Choroid plexus epithelial cell (primary cell): ENCODE data around the gene SDR9C7.
"Not testable (repeated sequence)": the region's sequence is repeated elsewhere in the genome, so short reads cannot be mapped to it uniquely, and the experiment has no call there.

Source experiments
- DNase-seq: peaks from one replicate; pipeline ENCODE4 v3.0.0-alpha.2; 2010; ENCODE audit warnings: low read depth
- H3K4me3 ChIP-seq: 2 replicates; pipeline ENCODE4 v1.5.1; 2011; ENCODE audit warnings: low read depth, mild to moderate bottlenecking, control low read depth, low read length, moderate library complexity
- TF ChIP-seq, protein P1 (sequence below): conservative IDR thresholded peaks from 2 replicates; pipeline ENCODE4 v1.5.1; 2011; ENCODE audit warnings: low read depth, mild to moderate bottlenecking, control low read depth, inconsistent platforms, low read length, moderate library complexity

The SDR9C7 gene

DNA sequence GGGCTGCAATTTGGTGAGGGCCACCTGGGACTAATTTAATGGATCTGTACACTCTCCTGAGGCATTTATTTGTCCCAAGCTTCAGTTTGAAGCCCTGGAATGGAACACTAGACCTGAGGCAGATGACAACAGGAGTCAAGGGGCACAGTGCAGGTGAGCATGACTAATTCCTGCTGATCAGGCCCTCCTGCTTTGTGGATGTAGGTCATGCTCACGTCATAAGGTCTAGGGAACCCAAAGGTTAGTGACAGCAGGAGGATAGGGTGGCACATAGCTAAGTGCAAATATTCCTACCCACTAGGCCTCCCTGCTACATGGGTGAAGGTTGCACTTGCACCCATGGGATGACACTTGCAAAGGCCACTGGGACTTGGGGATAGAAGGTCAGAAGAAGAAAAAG lies 30.8 kb downstream of the SDR9C7 start:
- TF ChIP-seq, protein P1, sequence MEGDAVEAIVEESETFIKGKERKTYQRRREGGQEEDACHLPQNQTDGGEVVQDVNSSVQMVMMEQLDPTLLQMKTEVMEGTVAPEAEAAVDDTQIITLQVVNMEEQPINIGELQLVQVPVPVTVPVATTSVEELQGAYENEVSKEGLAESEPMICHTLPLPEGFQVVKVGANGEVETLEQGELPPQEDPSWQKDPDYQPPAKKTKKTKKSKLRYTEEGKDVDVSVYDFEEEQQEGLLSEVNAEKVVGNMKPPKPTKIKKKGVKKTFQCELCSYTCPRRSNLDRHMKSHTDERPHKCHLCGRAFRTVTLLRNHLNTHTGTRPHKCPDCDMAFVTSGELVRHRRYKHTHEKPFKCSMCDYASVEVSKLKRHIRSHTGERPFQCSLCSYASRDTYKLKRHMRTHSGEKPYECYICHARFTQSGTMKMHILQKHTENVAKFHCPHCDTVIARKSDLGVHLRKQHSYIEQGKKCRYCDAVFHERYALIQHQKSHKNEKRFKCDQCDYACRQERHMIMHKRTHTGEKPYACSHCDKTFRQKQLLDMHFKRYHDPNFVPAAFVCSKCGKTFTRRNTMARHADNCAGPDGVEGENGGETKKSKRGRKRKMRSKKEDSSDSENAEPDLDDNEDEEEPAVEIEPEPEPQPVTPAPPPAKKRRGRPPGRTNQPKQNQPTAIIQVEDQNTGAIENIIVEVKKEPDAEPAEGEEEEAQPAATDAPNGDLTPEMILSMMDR = no peak
- no peak overlapping the region for H3K4me3 ChIP-seq
- no peak for DNase-seq

GRCh38 chr12:56901313-56901712 lies 32.9 kb downstream of the SDR9C7 start:
- H3K4me3 ChIP-seq, DNase-seq: not testable (repeated sequence)

- no peak overlapping the region for H3K4me3 ChIP-seq
- TF ChIP-seq, protein P1 = no peak
- no peak for DNase-seq
Measured at GRCh38 chr12:56900583-56900982, 33.6 kb downstream of the SDR9C7 start.

GRCh38 chr12:56898938-56899337 lies 35.3 kb downstream of the SDR9C7 start:
- TF ChIP-seq, protein P1 = no peak
- no peak overlapping the region for H3K4me3 ChIP-seq
- no peak for DNase-seq

DNA sequence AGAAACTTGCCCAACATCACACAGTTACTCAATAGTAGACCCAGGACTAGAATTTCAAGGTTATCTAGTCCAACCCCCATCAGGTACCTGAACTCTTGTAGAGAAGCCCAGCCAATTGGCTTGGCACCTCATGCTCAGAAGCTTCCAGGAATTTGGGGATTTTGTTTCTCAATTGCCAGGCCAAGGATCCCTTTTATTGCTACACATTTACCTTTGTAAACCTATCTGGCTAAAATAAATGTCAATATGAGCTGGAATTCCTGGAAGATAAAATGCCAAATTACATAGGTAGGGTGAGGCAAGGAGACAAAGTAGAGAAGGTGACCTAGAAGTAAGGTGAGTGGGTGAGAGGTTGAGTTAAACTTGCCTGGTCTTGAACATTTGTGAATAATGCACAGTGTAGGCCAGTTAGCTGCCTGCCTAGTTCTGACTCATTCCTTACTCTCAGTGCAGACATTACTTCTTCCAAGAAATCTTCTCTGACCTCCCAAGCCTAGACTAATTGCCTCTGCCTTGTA lies 36.3 kb downstream of the SDR9C7 start:
- no peak overlapping the region for H3K4me3 ChIP-seq
- DNase-seq = no peak
- TF ChIP-seq, protein P1 = no peak

GRCh38 chr12:56896082-56896481 lies 38.1 kb downstream of the SDR9C7 start:
- H3K4me3 ChIP-seq = no peak overlapping the region
- TF ChIP-seq, protein P1 = no peak
- no peak for DNase-seq

DNA sequence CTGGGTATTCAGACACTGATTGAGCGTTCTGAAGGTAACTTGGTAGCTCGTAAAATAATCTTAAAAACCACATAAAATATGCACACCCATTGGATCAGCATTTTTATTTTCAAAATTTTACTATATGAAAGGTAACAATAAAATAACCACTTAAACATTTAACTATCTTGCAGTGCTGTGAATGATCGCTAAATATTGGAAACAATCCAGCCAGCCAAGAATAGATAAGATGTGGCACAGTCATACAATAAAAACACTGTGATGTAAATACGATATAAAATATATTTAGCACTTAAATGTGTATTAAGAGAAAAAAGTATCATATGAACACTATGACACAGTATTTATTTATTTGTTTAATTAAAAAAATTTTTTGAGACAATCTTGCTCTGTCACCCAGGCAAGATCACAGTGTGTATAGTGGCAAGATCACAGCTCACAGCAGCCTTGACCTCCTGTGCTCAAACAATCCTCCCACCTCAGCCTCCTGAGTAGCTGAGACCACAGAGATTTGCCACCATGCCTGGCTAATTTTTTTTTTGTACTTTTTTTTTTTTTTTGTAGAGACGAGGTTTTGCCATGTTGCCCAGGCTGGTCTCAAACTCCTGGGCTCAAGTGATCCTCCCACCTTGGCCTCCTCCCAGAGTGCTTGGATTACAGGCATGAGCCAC lies 39.4 kb downstream of the SDR9C7 start:
- TF ChIP-seq, protein P1 = no peak
- DNase-seq = no peak
- H3K4me3 ChIP-seq = no peak overlapping the region

- not testable (repeated sequence) for H3K4me3 ChIP-seq, DNase-seq
Measured at GRCh38 chr12:56891885-56892284, 42.3 kb downstream of the SDR9C7 start.
